Measurements from ENCODE around the gene FADS3. TPM values are rescaled to one million over a fixed set of nuclear protein-coding genes. Genes with fewer than 3 reads are reported as not detected.

The FADS3 gene
- total RNA-seq, 4 donors from 2014 or later, result 19.5 to 96.9 (median 31.6) TPM

DNA sequence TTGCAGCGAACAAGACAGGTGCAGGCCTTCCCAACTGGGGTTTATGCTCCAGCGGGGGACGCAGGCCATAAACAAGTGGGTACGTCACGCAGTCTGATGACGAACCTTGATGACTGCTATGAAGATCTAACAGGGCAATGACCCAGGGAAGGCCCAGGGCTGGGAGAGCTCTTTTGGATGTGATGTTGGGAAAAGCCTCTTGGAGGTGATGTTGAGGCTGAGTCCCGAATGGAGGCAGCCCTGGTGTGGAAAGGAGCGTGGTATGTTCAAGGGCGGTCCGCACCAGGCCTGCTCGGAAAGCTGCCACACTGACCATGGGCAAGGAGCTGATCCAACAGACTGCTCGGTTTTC lies 57.4 kb downstream of the FADS3 start:
- Histone ChIP-seq H3K9me3 (no peaks in the 10 kb centered on the region), H3K27me3 (peaks cover 12% of the 10 kb centered on the region), H3K4me3 (no peak overlapping the region), H3K27ac (peak overlapping the region in 3 of 4 donors; percentile 38 to 66 (median 59)), H3K36me3 (no peaks in the 10 kb centered on the region), H3K4me1 (peaks cover 3 to 45% (median 14%) of the 10 kb centered on the region in 4 donors)
- intact Hi-C loops (cut with DNase I; ENCODE audit: low total_unique reads), result no loop called here
- TF ChIP-seq POLR2AphosphoS5 (IDR thresholded peaks at IDR 0.05) (no peak), EP300 (IDR thresholded peaks at IDR 0.05; ENCODE audit: low read depth) (no peak), POLR2A (IDR thresholded peaks at IDR 0.05) (no peak)
- TF ChIP-seq, protein P1, sequence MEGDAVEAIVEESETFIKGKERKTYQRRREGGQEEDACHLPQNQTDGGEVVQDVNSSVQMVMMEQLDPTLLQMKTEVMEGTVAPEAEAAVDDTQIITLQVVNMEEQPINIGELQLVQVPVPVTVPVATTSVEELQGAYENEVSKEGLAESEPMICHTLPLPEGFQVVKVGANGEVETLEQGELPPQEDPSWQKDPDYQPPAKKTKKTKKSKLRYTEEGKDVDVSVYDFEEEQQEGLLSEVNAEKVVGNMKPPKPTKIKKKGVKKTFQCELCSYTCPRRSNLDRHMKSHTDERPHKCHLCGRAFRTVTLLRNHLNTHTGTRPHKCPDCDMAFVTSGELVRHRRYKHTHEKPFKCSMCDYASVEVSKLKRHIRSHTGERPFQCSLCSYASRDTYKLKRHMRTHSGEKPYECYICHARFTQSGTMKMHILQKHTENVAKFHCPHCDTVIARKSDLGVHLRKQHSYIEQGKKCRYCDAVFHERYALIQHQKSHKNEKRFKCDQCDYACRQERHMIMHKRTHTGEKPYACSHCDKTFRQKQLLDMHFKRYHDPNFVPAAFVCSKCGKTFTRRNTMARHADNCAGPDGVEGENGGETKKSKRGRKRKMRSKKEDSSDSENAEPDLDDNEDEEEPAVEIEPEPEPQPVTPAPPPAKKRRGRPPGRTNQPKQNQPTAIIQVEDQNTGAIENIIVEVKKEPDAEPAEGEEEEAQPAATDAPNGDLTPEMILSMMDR (IDR thresholded peaks at IDR 0.05), result no peak
- WGBS, 2 donors (ENCODE audit: low coverage in 1 of 2), result 60 to 91% methylated on average over 2 to 12 of the region's 12 CpGs
- in situ Hi-C loops (cut with MboI; ENCODE audit: low pct_ligation_motif_present in 1 of 4, low pct_unique_long_range_greater_than_20kb in 1 of 4, low sequenced_read_pairs in 3 of 4), result no loop called here
- DNase-seq, result no peak

DNA sequence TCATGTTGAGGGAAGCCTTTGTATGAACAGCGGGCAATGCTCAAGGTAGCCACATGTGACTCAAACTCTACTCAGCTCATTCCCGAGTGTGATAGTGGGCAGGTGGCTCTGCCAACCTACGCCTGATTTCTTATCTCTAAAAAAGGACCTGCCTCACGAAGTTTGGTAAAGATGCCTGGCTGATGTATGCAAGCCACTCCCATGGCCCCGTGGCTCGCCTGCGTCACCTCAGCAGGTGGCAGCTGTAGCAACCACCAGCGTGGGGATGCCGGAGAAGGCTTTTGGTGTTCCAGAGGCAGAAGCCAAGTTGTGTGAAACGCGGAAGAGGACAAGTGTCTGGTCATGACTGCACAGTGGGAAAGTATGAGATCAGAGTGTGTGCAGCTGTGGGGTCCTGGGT lies 57.9 kb downstream of the FADS3 start:
- in situ Hi-C loops (cut with MboI; ENCODE audit: low pct_ligation_motif_present in 1 of 4, low pct_unique_long_range_greater_than_20kb in 1 of 4, low sequenced_read_pairs in 3 of 4), result no loop called here
- Histone ChIP-seq H3K9me3 (no peaks in the 10 kb centered on the region), H3K4me1 (peaks cover 3 to 47% (median 16%) of the 10 kb centered on the region in 4 donors), H3K36me3 (no peaks in the 10 kb centered on the region), H3K27ac (no peak overlapping the region), H3K4me3 (no peak overlapping the region), H3K27me3 (peaks cover 17% of the 10 kb centered on the region)
- DNase-seq, result no peak
- intact Hi-C loops (cut with DNase I; ENCODE audit: low total_unique reads), result no loop called here
- no peak for TF ChIP-seq POLR2AphosphoS5 (IDR thresholded peaks at IDR 0.05)
- no peak for TF ChIP-seq POLR2A (IDR thresholded peaks at IDR 0.05)
- TF ChIP-seq EP300 (IDR thresholded peaks at IDR 0.05; ENCODE audit: low read depth), result no peak
- TF ChIP-seq, protein P1 (IDR thresholded peaks at IDR 0.05), result no peak
- 63 to 66% methylated on average over 8 to 11 of the region's 11 CpGs for WGBS, 2 donors (ENCODE audit: low coverage in 1 of 2)

DNA sequence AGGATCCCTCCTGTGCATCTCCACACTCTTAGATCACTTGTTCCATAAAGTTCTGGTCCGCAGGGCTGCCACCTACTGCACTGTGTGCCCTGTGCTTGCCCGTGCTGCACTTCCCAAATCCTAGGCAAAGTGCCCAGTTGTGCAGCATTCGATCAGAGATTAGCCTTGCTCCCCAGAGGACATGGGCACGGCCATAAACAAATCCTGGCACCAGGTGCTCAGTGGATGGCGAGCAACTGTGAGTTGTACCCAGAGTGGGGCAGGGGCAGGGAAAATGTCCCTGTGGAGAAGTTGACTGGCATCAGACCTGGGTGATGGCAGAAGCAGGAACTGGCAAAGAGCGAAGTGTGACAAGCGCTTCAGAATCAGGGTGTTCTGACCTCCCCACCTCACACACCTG lies 58.6 kb downstream of the FADS3 start:
- H3K36me3 ChIP-seq, result no peaks in the 10 kb centered on the region
- 54% methylated on average over 7 of the region's 7 CpGs; no CpG with 5 or more reads in 1 of the 2 donors for WGBS, 2 donors (ENCODE audit: low coverage in 1 of 2)
- DNase-seq, result no peak
- H3K9me3 ChIP-seq, result no peaks in the 10 kb centered on the region
- in situ Hi-C loops (cut with MboI; ENCODE audit: low pct_ligation_motif_present in 1 of 4, low pct_unique_long_range_greater_than_20kb in 1 of 4, low sequenced_read_pairs in 3 of 4), result no loop called here
- peaks cover 24% of the 10 kb centered on the region for H3K27me3 ChIP-seq
- intact Hi-C loops (cut with DNase I; ENCODE audit: low total_unique reads), result no loop called here
- peaks cover 3 to 50% (median 21%) of the 10 kb centered on the region in 4 donors for H3K4me1 ChIP-seq
- no peak overlapping the region for H3K27ac ChIP-seq
- no peak overlapping the region for H3K4me3 ChIP-seq
- no peak for TF ChIP-seq POLR2A (IDR thresholded peaks at IDR 0.05)
- TF ChIP-seq POLR2AphosphoS5 (IDR thresholded peaks at IDR 0.05), result no peak
- TF ChIP-seq, protein P1 (IDR thresholded peaks at IDR 0.05), result no peak
- no peak for TF ChIP-seq EP300 (IDR thresholded peaks at IDR 0.05; ENCODE audit: low read depth)

DNA sequence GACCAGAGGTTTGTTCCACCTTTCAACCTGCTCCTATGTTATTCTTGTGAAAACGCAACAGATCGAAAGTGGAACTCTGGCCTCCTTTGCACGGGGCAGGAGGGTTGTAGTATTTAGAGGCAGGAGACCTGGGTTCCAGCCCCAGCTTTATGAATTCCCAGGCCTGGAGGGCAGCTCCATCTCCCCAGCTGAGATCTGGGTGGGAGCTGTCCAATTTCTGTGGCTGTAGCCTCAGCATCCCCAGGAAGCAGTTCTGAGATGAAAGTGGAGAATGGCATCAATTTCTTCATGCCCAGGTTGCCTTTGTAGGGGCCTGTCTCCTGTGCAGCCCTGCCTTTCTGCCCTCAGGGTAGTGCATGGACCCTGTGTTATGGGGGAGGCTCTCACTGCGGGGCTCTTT lies 59.1 kb downstream of the FADS3 start:
- Histone ChIP-seq H3K27me3 (peaks cover 28% of the 10 kb centered on the region), H3K9me3 (no peaks in the 10 kb centered on the region), H3K4me1 (peaks cover 3 to 51% (median 24%) of the 10 kb centered on the region in 4 donors), H3K27ac (no peak overlapping the region), H3K36me3 (no peaks in the 10 kb centered on the region), H3K4me3 (no peak overlapping the region)
- in situ Hi-C loops (cut with MboI; ENCODE audit: low pct_ligation_motif_present in 1 of 4, low pct_unique_long_range_greater_than_20kb in 1 of 4, low sequenced_read_pairs in 3 of 4), result no loop called here
- no peak for DNase-seq
- no peak for TF ChIP-seq EP300 (IDR thresholded peaks at IDR 0.05; ENCODE audit: low read depth)
- no peak for TF ChIP-seq POLR2AphosphoS5 (IDR thresholded peaks at IDR 0.05)
- no peak for TF ChIP-seq POLR2A (IDR thresholded peaks at IDR 0.05)
- TF ChIP-seq, protein P1 (IDR thresholded peaks at IDR 0.05), result no peak
- 77% methylated on average over 4 of the region's 4 CpGs; no CpG with 5 or more reads in 1 of the 2 donors for WGBS, 2 donors (ENCODE audit: low coverage in 1 of 2)
- intact Hi-C loops (cut with DNase I; ENCODE audit: low total_unique reads), result no loop called here
